NCI-H2196 treated with DMSO at 0.1 percent for 48 hours (cell line): ENCODE measurements around the gene BDH1.

Experiments
- DNase-seq: peaks from one replicate; lab custom pipeline; 2025; ENCODE audit not compliant: unreplicated experiment; lab: John Stamatoyannopoulos, UW

Gene BDH1

GRCh38 chr3:197507541-197507940 is 48.2 kb downstream of the BDH1 start:
- no peak for DNase-seq

GRCh38 chr3:197507081-197507480 is 48.7 kb downstream of the BDH1 start:
- DNase-seq = no peak

- no peak for DNase-seq
Measured at GRCh38 chr3:197505796-197506548, 49.8 kb downstream of the BDH1 start.

GRCh38 chr3:197504641-197505121 is 51.1 kb downstream of the BDH1 start:
- DNase-seq = no peak

- no peak for DNase-seq
Measured at GRCh38 chr3:197504229-197504628, 51.5 kb downstream of the BDH1 start.

- DNase-seq = no peak
Measured at GRCh38 chr3:197503652-197504051, 52.1 kb downstream of the BDH1 start.

GRCh38 chr3:197501879-197502620 is 53.7 kb downstream of the BDH1 start:
- DNase-seq = peak; percentile 48

- DNase-seq = no peak
Measured at GRCh38 chr3:197501496-197501878, 54.3 kb downstream of the BDH1 start.

GRCh38 chr3:197500812-197501211 is 55.0 kb downstream of the BDH1 start:
- no peak for DNase-seq

GRCh38 chr3:197499427-197499826 is 56.3 kb downstream of the BDH1 start:
- DNase-seq = no peak

- no peak for DNase-seq
Measured at GRCh38 chr3:197498499-197499241, 57.1 kb downstream of the BDH1 start.

- no peak for DNase-seq
Measured at GRCh38 chr3:197496746-197497125, 59.0 kb downstream of the BDH1 start.

GRCh38 chr3:197495999-197496745 is 59.6 kb downstream of the BDH1 start:
- DNase-seq = no peak

GRCh38 chr3:197495499-197495898 is 60.3 kb downstream of the BDH1 start:
- DNase-seq = no peak

- DNase-seq = no peak
Measured at GRCh38 chr3:197495059-197495455, 60.7 kb downstream of the BDH1 start.

- DNase-seq = peak; percentile 63
Measured at GRCh38 chr3:197494366-197495058, 61.3 kb downstream of the BDH1 start.

- no peak for DNase-seq
Measured at GRCh38 chr3:197493049-197493448, 62.7 kb downstream of the BDH1 start.

- no peak for DNase-seq
Measured at GRCh38 chr3:197491923-197492664, 63.7 kb downstream of the BDH1 start.

GRCh38 chr3:197491478-197491877 is 64.3 kb downstream of the BDH1 start:
- no peak for DNase-seq
